ENCODE data around the gene POU6F1. TPM values are rescaled to one million over a fixed set of nuclear protein-coding genes. Genes with fewer than 3 reads are reported as not detected.
A peak's percentile ranks its signal among the peaks of the same experiment; 100 is the strongest.
"Not testable (repeated sequence)": the region's sequence is repeated elsewhere in the genome, so short reads cannot be mapped to it uniquely, and the experiment has no call there.

POU6F1 gene
- total RNA-seq, 1 donor from 2014 or later, result 9.0 TPM

DNA sequence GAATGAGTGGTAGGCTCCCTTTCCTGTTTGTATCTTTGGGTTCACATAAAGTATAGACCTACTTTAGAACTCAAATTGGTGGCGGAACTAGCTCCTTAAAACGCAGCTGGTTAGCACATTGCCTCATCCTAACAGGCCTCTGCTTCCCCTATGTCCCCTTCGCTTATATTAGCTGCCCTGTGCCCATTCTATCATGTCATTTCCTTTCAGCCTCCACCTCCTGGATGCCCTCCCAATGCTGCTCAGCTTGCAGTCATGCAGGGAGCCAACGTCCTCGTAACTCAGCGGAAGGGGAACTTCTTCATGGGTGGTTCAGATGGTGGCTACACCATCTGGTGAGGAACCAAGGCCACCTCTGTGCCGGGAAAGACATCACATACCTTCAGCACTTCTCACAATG, 24.3 kb upstream of the POU6F1 start:
- no peaks in the 10 kb centered on the region for H3K9me3 Mint-ChIP-seq
- peaks cover 61% of the 10 kb centered on the region for H3K4me1 Mint-ChIP-seq
- H3K4me3 Mint-ChIP-seq, result peak overlapping the region; percentile 19
- intact Hi-C loops (cut with micrococcal nuclease), result no loop called here
- no peak for DNase-seq
- peak overlapping the region; percentile 80 for H3K27ac Mint-ChIP-seq
- peaks cover 46% of the 10 kb centered on the region for H3K36me3 Mint-ChIP-seq (ENCODE audit: low read depth)
- H3K27me3 Mint-ChIP-seq, result no peaks in the 10 kb centered on the region

DNA sequence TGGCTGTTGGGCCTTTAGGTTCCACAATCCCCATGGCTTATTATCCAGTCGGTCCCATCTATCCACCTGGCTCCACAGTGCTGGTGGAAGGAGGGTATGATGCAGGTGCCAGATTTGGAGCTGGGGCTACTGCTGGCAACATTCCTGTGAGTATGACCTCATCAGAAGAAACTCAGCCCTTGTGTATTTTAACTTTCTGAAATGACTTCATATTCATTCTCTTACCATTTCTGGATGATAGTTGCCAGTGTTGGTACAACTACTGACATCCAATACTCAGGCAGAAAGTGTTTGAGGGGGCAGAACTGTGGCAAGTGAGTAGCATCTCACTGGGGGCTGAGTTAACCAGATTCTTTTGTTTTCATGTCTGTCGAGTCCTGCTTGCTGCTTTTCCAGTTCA, 23.1 kb upstream of the POU6F1 start:
- Mint-ChIP-seq H3K27me3 (no peaks in the 10 kb centered on the region), H3K36me3 (ENCODE audit: low read depth) (peaks cover 41% of the 10 kb centered on the region), H3K4me3 (peak overlapping the region; percentile 93), H3K9me3 (no peaks in the 10 kb centered on the region), H3K4me1 (peaks cover 52% of the 10 kb centered on the region), H3K27ac (peak overlapping the region; percentile 70)
- DNase-seq, result no peak
- intact Hi-C loops (cut with micrococcal nuclease), result no loop called here

DNA sequence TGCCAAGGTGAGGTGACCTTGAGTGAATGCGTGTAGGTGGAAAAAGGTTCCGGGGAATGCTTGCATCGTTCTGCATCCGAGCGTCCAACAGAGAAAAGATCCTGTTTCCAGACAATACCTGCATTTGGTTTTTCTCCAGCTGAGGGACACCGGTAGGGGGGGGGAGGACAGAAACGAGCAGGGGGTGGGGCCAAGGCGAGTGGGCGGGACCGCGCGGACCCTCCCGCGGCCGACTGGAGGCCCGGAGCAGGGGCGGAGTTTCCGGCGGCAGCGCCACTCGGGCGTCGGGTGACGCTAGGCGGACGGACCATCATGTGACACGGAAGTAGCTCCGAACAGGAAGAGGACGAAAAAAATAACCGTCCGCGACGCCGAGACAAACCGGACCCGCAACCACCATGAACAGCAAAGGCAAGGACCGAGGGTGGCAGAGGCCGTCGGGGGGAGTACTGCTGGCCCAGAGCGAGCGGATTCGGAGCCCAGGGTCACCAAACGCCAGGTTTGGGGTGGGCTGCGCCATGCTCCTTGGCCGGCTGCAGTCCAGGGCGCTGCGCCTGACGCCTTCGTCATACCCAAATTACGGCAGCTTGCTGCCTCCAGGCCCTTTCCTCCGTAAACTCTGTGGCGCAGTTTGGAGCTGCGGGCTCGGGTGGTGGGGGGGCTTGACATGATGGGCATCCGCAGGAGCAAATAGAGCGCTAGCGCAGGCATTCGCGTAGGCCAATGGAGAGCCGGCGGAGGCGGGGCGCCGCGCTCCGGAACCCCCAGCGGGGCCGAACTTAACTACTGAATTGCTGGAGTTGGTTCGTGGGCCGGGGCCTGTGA, 20.9 kb upstream of the POU6F1 start, which contains the start of gene DAZAP2:
TSS of gene DAZAP2 (plus strand) at position 317 of the 825 bp plus-strand sequence. CDS start at position 399, 82 bp downstream.
- peak within 1 kb of the TSS; percentile 100 for H3K27ac Mint-ChIP-seq
- peak; percentile 97 for DNase-seq
- intact Hi-C loops (cut with micrococcal nuclease), result loop anchor here (1.0 to 5.0 kb wide), 7 partner anchors 20 to 476 kb away; partner anchors contain the start of genes ATF1, CSRNP2, LETMD1 and POU6F1
- H3K36me3 Mint-ChIP-seq (ENCODE audit: low read depth), result peaks cover 34% of the 10 kb centered on the region
- H3K27me3 Mint-ChIP-seq, result peaks cover 1% of the 10 kb centered on the region
- peak within 1 kb of the TSS; percentile 93 for H3K4me3 Mint-ChIP-seq
- no peaks in the 10 kb centered on the region for H3K9me3 Mint-ChIP-seq
- H3K4me1 Mint-ChIP-seq, result peaks cover 38% of the 10 kb centered on the region

GRCh38 chr12:51238037-51238509, 20.2 kb upstream of the POU6F1 start:
- Mint-ChIP-seq H3K4me3 (peak overlapping the region; percentile 93), H3K27ac (peak overlapping the region; percentile 100), H3K36me3 (ENCODE audit: low read depth) (peaks cover 33% of the 10 kb centered on the region), H3K9me3 (no peaks in the 10 kb centered on the region), H3K27me3 (peaks cover 3% of the 10 kb centered on the region), H3K4me1 (peaks cover 37% of the 10 kb centered on the region)
- intact Hi-C loops (cut with micrococcal nuclease), result loop anchor here (1.0 to 5.0 kb wide), 6 partner anchors 20 to 476 kb away; partner anchors contain the start of genes ATF1, CSRNP2, POU6F1 and SMAGP
- peak; percentile 79 for DNase-seq

- Mint-ChIP-seq H3K9me3 (no peaks in the 10 kb centered on the region), H3K27ac (no peak overlapping the region), H3K27me3 (peaks cover 6% of the 10 kb centered on the region), H3K4me3 (no peak overlapping the region), H3K36me3 (ENCODE audit: low read depth) (peaks cover 4% of the 10 kb centered on the region), H3K4me1 (peaks cover 9% of the 10 kb centered on the region)
- no peak for DNase-seq
- intact Hi-C loops (cut with micrococcal nuclease), result no loop called here
Measured at GRCh38 chr12:51234530-51234929, 16.7 kb upstream of the POU6F1 start.

DNA sequence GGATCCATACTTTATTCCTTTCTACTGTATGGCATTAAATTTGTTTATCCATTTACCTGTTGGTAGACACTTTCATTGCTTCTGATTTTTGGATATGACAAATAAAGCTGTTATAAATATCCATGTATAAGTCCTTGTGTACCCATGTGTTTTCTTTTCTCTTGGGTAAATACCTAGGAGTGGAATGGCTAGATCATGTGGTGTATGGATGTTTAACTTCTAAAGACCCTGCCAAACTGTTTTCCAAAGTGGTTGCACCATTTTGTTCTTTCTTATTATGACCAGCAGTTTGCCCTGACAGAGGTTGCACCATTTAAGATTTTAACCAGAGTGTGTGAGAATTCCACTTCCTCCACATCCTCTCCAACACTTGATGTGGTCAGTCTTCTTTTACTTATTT, 14.8 kb upstream of the POU6F1 start:
- intact Hi-C loops (cut with micrococcal nuclease), result no loop called here
- Mint-ChIP-seq H3K4me3 (no peak overlapping the region), H3K27ac (no peak overlapping the region), H3K36me3 (ENCODE audit: low read depth) (no peaks in the 10 kb centered on the region), H3K4me1 (peaks cover 1% of the 10 kb centered on the region), H3K9me3 (no peaks in the 10 kb centered on the region), H3K27me3 (peaks cover 6% of the 10 kb centered on the region)
- no peak for DNase-seq

GRCh38 chr12:51229116-51229809, 11.4 kb upstream of the POU6F1 start:
- no peaks in the 10 kb centered on the region for H3K36me3 Mint-ChIP-seq (ENCODE audit: low read depth)
- no peaks in the 10 kb centered on the region for H3K4me1 Mint-ChIP-seq
- DNase-seq, result no peak
- no peak overlapping the region for H3K27ac Mint-ChIP-seq
- H3K27me3 Mint-ChIP-seq, result peaks cover 6% of the 10 kb centered on the region
- no peak overlapping the region for H3K4me3 Mint-ChIP-seq
- H3K9me3 Mint-ChIP-seq, result no peaks in the 10 kb centered on the region
- intact Hi-C loops (cut with micrococcal nuclease), result no loop called here

DNA sequence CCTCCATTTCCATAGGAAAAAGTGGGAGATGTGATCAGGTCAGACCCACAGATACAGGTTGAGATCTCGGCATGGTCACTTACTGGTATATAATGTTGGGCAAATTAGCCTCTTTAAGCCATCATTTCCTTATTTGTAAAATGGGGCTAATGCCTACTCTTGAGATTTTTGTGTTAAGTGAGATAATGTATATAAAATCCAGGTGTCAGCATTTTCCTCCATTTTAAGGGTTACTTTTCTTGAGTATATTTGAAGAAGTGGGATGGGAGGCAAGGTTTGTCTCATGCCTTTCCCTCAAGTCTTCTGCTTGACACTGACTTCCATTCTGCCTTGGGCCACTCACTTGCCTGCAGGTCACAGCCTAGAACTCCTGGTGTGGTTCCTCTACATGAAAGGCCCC, 10.1 kb upstream of the POU6F1 start:
- H3K27ac Mint-ChIP-seq, result no peak overlapping the region
- no peaks in the 10 kb centered on the region for H3K36me3 Mint-ChIP-seq (ENCODE audit: low read depth)
- H3K9me3 Mint-ChIP-seq, result no peaks in the 10 kb centered on the region
- no peak for DNase-seq
- intact Hi-C loops (cut with micrococcal nuclease), result no loop called here
- no peaks in the 10 kb centered on the region for H3K4me1 Mint-ChIP-seq
- peaks cover 2% of the 10 kb centered on the region for H3K27me3 Mint-ChIP-seq
- no peak overlapping the region for H3K4me3 Mint-ChIP-seq

- not testable (repeated sequence) for H3K4me1 Mint-ChIP-seq, DNase-seq
Measured at GRCh38 chr12:51227112-51227511, 9.2 kb upstream of the POU6F1 start.

GRCh38 chr12:51225771-51226170, 7.9 kb upstream of the POU6F1 start:
- no peak overlapping the region for H3K27ac Mint-ChIP-seq
- H3K9me3 Mint-ChIP-seq, result no peaks in the 10 kb centered on the region
- intact Hi-C loops (cut with micrococcal nuclease), result no loop called here
- no peaks in the 10 kb centered on the region for H3K36me3 Mint-ChIP-seq (ENCODE audit: low read depth)
- no peak for DNase-seq
- H3K4me1 Mint-ChIP-seq, result no peaks in the 10 kb centered on the region
- H3K4me3 Mint-ChIP-seq, result no peak overlapping the region
- no peaks in the 10 kb centered on the region for H3K27me3 Mint-ChIP-seq

More at GRCh38 chr12:51227112-51227511, 9.2 kb upstream of the POU6F1 start:
- H3K27me3 Mint-ChIP-seq; intact Hi-C loops (cut with micrococcal nuclease); H3K27ac Mint-ChIP-seq; H3K4me3 Mint-ChIP-seq; H3K9me3 Mint-ChIP-seq; H3K36me3 Mint-ChIP-seq (ENCODE audit: low read depth): not testable (repeated sequence)

GRCh38 chr12:51225234-51225633, 7.4 kb upstream of the POU6F1 start:
- Mint-ChIP-seq H3K27ac (no peak overlapping the region), H3K27me3 (no peaks in the 10 kb centered on the region), H3K36me3 (ENCODE audit: low read depth) (no peaks in the 10 kb centered on the region), H3K4me3 (no peak overlapping the region), H3K9me3 (no peaks in the 10 kb centered on the region), H3K4me1 (no peaks in the 10 kb centered on the region)
- intact Hi-C loops (cut with micrococcal nuclease), result no loop called here
- DNase-seq, result no peak

DNA sequence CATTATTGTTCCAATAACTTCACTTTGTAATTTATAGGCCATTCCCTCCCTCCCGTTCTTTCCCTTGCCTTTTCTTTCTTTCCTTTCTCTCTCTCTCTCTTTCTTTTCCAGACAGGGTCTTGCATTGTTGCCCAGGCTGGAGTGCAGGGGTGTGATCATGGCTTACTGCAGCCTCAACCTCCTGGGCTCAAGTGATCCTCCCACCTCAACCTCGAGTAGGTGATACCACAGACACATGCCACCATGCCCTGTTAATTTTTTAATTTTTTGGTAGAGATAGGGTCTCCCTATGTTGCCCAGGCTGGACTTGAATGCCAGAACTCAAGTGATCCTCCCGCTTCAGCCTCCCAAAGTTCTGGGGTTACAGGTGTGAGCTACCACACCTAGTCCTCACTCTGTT, 6.8 kb upstream of the POU6F1 start:
- no peak overlapping the region for H3K4me3 Mint-ChIP-seq
- no peaks in the 10 kb centered on the region for H3K27me3 Mint-ChIP-seq
- intact Hi-C loops (cut with micrococcal nuclease), result no loop called here
- no peak overlapping the region for H3K27ac Mint-ChIP-seq
- H3K36me3 Mint-ChIP-seq (ENCODE audit: low read depth), result no peaks in the 10 kb centered on the region
- no peak for DNase-seq
- H3K9me3 Mint-ChIP-seq, result no peaks in the 10 kb centered on the region
- H3K4me1 Mint-ChIP-seq, result no peaks in the 10 kb centered on the region

DNA sequence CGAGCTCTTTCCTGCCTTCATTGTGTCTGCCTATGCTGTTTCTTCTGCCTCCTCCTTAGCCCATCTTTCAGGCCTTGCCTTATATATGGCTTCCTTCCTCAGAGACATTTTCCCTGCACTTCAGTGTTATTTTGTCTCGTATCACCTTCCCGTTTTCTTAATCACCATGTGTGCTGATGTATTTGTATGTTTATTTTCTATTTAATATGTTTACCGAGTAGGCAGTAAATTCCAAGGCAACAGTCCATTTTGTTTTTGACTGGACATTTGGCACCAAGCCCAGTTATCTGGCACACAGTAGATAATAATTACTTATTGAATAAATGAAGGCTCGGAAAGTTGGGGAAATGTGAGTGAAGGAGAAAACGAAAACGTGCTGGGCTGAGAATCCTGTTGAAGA, 4.6 kb upstream of the POU6F1 start:
- no peaks in the 10 kb centered on the region for H3K36me3 Mint-ChIP-seq (ENCODE audit: low read depth)
- no peaks in the 10 kb centered on the region for H3K9me3 Mint-ChIP-seq
- no peak overlapping the region for H3K4me3 Mint-ChIP-seq
- peaks cover 10% of the 10 kb centered on the region for H3K4me1 Mint-ChIP-seq
- no peak overlapping the region for H3K27ac Mint-ChIP-seq
- H3K27me3 Mint-ChIP-seq, result no peaks in the 10 kb centered on the region
- DNase-seq, result no peak
- intact Hi-C loops (cut with micrococcal nuclease), result no loop called here

DNA sequence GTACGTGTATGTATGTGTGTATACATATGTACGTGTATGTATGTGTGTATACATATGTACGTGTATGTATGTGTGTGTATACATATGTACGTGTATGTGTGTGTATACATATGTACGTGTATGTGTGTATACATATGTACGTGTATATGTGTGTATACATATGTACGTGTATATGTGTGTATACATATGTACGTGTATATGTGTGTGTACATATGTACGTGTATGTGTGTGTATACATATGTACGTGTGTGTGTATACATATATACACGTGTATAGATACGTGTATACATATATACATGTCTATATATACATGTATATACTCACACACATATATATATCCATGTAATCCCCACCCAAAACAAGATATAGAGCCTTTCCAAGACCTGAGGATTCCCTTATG, 2.0 kb upstream of the POU6F1 start:
- H3K27me3 Mint-ChIP-seq; H3K9me3 Mint-ChIP-seq; H3K36me3 Mint-ChIP-seq (ENCODE audit: low read depth); DNase-seq; H3K27ac Mint-ChIP-seq; H3K4me3 Mint-ChIP-seq: not testable (repeated sequence)
- H3K4me1 Mint-ChIP-seq, result peaks cover 13% of the 10 kb centered on the region
- intact Hi-C loops (cut with micrococcal nuclease), result loop anchor here (5.0 kb wide), 2 partner anchors 102 to 138 kb away; partner anchors contain the start of genes BIN2 and CSRNP2
